Left cardiac atrium (tissue), 4 donors: ENCODE measurements around the gene DYRK3. TPM values are rescaled to one million over a fixed set of nuclear protein-coding genes. Genes with fewer than 3 reads are reported as not detected.
"Not testable (repeated sequence)": the region's sequence is repeated elsewhere in the genome, so short reads cannot be mapped to it uniquely, and the experiment has no call there.

Experiments
- ATAC-seq, 2 donors: fragments of 200-7000 bp; cut with Tn5 transposase; one replicate each; pipeline ENCODE4 v1.9.1; 2020; ENCODE audit warnings: mild to moderate bottlenecking in 2 of 2, moderate library complexity in 2 of 2
- DNase-seq: peaks from one replicate; pipeline ENCODE4 v3.0.0-alpha.2; 2020
- intact Hi-C, 2 donors: fragments of 100-400 bp; cut with DNase I; formaldehyde crosslinking; loops; one replicate each; pipeline versions ENCODE4 v1.14.1 to v1.15.1; 2022 to 2023
- total RNA-seq, 2 donors: library from RNA; stranded (reverse); fragmentation: NEBNext Ultra II Directional; extraction: Animal tissue kit (Norgen Biotek cat#: 25700); gene quantifications; one replicate each; pipeline ENCODE4 v1.2.1, GENCODE V29; 2021
- donor health status: DM: no; HTN: yes; CAD: no.
- donor health status: DM: no; HTN: yes; CAD: no; lungs with severe emphysema.
- donor health status: DM: yes; HTN: yes; CAD: no.
- donor health status: Dilated cardiomyopathy.

DYRK3 gene
- total RNA-seq, 2 donors from 2014 or later, result 12.4 to 18.7 TPM

- intact Hi-C loops, result no loop called here
- peak; percentile 93 for DNase-seq
- peak; percentile 99 for ATAC-seq
Measured at GRCh38 chr1:206612129-206612876, 23.0 kb upstream of the DYRK3 start, which contains the start of gene EIF2D. Gene EIF2D (minus strand): TSS chr1:206612465. CDS start chr1:206612342, 123 bp downstream.

- ATAC-seq, DNase-seq: not testable (repeated sequence)
- intact Hi-C loops, result loop anchor here in 1 of 2 donors (10.0 kb wide), 1 partner anchor 288 kb away; no protein-coding TSS in a partner anchor
Measured at GRCh38 chr1:206626396-206626795, 8.9 kb upstream of the DYRK3 start.

- DNase-seq, result no peak
- intact Hi-C loops, result loop anchor here in 1 of 2 donors (10.0 kb wide), 1 partner anchor 286 kb away; no protein-coding TSS in a partner anchor
- no peak for ATAC-seq
Measured at GRCh38 chr1:206628916-206629315, 6.4 kb upstream of the DYRK3 start.

DNA sequence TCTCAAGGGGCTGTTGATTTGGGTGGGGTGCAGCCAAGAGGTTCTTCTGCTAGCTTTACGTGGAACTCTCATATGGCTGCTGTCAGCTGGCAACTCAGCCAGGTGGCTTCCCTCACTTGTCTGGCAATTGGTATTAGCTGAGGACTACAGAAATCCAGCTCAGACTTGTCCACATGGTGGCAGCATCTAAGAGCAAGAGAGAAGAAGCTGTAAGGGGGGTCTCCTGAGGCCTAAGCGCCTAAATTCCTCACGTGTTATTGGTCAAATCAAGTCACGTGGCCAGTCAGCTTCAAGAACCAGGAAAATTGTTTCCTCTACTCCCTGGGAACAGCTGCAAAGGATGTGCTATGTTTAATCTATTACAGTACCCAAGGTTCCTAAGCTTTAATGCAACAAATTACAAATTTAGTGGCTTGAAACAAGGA, 4.2 kb upstream of the DYRK3 start:
- intact Hi-C loops, result loop anchor here (5.0 kb wide), 3 partner anchors 171 to 351 kb away; no protein-coding TSS in a partner anchor
- ATAC-seq (peak in 1 of 2 donors; percentile 4), DNase-seq (peak; percentile 74)

GRCh38 chr1:206633708-206634121, 1.6 kb upstream of the DYRK3 start:
- DNase-seq, result no peak
- intact Hi-C loops, result loop anchor here (1.0 to 5.0 kb wide), 5 partner anchors 31 to 349 kb away; no protein-coding TSS in a partner anchor
- peak; percentile 8 to 21 for ATAC-seq

DNA sequence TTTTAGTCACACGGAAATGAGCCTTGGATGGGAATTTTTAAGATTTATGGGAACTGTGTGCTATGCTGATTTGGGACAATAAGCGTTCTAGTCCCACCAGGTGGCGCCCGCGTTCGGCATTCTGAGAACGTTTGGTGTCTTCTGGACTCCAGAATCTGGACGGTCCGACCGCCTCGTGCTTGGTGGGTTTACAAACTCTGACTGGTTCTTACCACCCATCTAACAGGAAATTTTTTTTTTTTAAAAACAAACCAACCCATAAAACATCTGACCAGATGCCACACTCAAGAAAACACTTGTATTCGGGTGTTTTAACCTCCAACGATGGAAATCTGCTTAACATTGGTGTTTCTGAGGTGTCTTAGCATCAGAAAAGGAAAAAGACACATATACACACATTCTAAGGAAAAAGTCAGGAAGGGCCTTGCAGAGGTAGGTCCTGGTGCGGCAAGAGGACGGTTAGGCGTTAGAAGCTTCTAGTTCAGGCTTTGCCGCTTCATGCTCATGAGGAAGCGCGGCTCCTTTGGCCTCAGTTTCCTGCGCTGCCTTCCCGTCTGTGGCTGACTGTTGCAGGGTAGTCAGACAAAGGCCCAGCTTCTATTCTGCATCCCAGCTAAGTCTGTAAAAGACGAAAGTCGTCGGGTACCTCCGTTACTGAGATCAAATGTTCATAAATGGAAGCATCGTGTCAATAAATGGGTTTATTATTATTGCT, 814 bp upstream of the DYRK3 start:
- peak; percentile 72 to 75 for ATAC-seq
- intact Hi-C loops, result loop anchor here (1.0 to 5.0 kb wide), 6 partner anchors 30 to 348 kb away; no protein-coding TSS in a partner anchor
- peak; percentile 96 for DNase-seq

DNA sequence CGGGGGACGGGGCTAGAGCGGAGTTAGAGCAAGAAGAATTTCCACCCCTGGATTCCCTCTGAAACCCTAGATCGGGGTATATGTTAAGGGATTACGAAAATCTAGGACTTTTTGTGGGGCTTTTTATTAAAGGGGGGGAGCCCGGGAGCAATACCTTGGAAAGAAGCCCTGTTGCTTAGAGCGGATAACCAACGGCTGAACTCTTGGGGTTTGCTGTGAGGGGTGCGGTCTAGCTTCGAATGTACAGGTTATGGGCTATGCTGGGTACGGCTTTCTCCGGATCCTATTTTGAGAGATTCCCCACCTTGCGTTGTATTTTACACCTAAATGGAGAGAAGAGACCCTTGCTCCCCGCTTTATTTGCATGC, 626 bp downstream of the DYRK3 start:
- ATAC-seq (peak in 1 of 2 donors; percentile 1), DNase-seq (no peak)
- intact Hi-C loops, result loop anchor here in 1 of 2 donors (2.0 to 5.0 kb wide), 2 partner anchors 96 to 173 kb away; no protein-coding TSS in a partner anchor

DNA sequence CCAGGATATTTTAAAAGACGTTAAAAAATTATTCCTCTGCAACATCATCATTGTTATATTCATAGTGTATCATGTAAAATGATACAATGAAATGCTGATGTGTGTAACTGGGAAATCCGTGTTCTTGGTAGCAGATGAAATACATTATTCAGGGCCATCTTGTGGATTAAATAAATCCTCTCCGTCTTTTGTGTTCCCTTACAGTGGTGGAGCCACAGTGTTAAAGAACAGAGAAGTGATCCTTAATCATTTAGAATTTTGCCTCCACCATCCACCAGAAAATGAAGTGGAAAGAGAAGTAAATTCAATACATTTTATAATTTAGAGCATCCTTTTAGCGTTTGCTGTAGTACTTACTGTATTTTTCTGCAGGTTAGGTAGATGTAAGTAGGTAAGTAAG, 1.3 kb downstream of the DYRK3 start:
- DNase-seq (no peak), ATAC-seq (no peak)
- intact Hi-C loops, result loop anchor here in 1 of 2 donors (5.0 kb wide), 1 partner anchor 96 kb away; no protein-coding TSS in a partner anchor

DNA sequence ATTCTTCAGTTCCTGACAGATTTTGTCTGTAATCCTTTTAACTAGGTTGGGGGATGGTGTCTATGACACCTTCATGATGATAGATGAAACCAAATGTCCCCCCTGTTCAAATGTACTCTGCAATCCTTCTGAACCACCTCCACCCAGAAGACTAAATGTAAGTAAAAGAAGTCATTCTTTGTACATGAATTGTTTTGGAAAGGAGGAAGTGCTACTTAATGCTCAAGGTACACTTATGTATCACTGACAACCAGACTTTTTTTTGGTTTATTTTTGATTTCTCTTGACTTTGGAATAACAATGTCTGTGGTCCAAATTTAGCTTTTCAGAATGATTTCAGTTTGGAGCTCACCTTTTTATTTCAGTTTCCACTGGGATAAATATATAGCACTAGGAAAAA, 2.3 kb downstream of the DYRK3 start:
- ATAC-seq (no peak), DNase-seq (no peak)
- intact Hi-C loops, result loop anchor here in 1 of 2 donors (5.0 kb wide), 1 partner anchor 95 kb away; no protein-coding TSS in a partner anchor

DNA sequence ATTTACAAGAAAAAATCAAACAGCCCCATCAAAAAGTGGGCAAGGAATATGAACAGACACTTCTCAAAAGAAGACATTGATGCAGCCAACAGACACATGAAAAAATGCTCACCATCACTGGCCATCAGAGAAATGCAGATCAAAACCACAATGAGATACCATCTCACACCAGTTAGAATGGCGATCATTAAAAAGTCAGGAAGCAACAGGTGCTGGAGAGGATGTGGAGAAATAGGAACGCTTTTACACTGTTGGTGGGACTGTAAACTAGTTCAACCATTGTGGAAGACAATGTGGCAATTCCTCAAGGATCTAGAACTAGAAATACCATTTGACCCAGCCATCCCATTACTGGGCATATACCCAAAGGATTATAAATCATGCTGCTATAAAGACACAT, 6.7 kb downstream of the DYRK3 start:
- ATAC-seq, intact Hi-C loops, DNase-seq: not testable (repeated sequence)

- ATAC-seq (no peak), DNase-seq (no peak)
- intact Hi-C loops, result no loop called here
Measured at GRCh38 chr1:206643118-206643698, 7.9 kb downstream of the DYRK3 start.

DNA sequence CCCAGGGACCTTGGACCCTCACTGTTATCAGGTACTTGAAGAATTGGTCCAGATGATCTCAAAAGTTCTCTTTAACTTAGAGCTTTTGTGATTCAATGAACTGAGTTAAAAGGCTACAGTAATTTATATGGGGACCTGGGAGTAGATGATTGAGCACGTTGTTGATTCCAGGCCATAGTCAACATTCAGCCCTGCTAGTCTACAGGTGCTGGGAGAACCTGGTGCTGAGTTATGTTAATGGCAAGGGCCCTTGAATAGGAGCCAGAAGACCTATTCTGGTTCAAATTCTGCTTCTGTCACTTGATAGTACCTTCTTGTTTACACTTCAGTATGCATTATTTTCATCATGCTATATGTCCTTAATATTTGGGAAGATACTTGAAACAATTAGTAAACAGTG, 11.2 kb downstream of the DYRK3 start:
- DNase-seq, result no peak
- no peak for ATAC-seq
- intact Hi-C loops, result no loop called here

GRCh38 chr1:206647224-206647623, 11.9 kb downstream of the DYRK3 start:
- intact Hi-C loops, result no loop called here
- ATAC-seq (no peak), DNase-seq (no peak)

DNA sequence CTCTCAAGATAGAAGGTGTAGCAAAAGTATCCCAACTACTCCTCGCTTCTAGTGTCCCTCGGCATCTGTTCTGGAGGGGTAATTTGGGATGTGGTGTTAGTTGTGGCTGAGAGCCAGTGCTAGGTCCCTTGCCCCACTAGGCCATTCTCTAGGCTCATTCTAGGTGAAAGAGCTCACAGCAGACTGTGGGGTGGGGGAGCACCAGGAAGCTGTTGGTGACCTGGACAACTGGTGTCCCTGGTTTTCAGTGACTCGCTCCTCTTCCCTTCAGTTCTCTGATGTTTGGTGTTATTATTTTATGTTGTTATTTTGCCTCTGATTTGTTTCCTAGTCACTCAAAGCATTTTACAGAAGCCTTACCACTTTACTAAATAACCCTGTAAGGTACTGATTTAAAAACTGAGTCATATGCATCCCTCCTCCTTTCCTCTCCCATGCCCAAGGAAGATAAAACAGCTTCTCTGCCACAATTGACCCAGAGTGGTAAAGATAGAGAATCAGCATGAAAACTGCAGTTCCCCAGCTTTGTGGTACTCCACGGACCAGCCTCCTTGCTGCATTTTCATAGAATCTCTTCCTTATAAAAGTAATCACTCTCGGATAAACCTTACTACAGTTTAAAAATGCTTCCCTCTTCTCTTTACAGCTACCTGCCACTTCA, 14.1 kb downstream of the DYRK3 start:
- no peak for DNase-seq
- intact Hi-C loops, result no loop called here
- peak; percentile 44 to 60 for ATAC-seq

DNA sequence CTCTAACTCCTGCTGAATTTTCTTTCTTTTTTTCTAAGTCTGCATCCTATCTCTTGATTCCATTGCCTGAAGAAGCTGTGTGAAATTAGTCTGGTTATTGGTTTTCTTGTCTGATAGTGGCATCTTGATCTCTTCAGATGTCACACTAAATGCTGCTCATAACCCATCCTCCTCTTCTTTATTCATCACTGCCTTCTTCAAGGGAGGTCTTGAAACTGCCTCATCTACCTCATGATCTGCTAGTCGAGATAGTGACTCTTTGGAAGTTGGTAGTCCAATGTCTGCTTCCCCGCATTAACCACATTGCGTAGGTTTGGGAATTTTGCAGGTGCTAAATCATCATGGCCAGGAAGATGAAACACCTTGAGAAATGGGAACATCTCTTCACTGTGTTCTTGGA, 15.7 kb downstream of the DYRK3 start:
- ATAC-seq (no peak), DNase-seq (no peak)
- intact Hi-C loops, result loop anchor here in 1 of 2 donors (10.0 kb wide), 1 partner anchor 74 kb away; no protein-coding TSS in a partner anchor

DNA sequence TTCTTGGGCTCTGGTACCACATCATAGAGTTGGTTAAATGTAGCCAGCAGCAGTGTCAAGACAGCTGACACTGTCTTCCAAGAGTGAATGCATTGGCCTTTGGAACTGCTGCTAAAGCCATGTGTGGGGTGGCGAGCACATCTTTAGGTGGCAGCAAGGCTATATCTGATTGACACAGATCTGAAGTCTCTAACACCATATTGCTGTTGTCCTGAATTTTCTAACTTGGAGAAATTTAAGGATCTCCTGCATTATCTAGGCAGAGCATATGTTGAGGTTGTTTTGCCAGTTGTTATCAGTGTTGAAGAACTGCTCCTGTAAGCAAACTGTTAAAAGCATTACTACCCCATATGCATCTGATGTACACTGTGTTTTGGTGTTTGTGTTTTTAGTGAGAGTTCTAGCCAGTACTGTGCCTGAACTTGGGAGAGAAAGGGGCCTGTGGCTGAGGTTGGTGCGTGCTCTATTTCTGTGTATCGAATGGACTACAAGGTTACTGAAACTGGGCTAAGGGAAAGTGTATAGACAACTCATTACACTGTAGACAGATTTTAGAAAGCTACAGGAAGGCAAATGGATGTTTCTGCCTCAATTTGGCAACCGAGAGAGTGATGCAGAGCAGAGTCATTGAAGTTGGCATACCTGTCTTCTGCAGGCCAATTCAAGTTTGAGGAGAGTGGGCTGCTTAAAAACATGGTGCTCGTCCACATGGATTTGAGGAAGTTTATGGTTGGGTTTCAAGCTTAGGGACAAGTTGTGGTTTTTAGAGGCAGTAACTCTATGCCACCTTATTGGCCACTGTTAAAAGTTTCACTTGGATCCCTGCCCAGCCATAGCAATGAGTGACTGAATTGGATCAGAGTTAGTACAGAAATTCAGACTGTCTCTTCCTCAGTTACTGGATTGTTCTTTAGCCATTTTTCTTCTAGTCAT, 16.9 kb downstream of the DYRK3 start:
- intact Hi-C loops, result loop anchor here in 1 of 2 donors (10.0 kb wide), 1 partner anchor 73 kb away; no protein-coding TSS in a partner anchor
- ATAC-seq (no peak), DNase-seq (no peak)

DNA sequence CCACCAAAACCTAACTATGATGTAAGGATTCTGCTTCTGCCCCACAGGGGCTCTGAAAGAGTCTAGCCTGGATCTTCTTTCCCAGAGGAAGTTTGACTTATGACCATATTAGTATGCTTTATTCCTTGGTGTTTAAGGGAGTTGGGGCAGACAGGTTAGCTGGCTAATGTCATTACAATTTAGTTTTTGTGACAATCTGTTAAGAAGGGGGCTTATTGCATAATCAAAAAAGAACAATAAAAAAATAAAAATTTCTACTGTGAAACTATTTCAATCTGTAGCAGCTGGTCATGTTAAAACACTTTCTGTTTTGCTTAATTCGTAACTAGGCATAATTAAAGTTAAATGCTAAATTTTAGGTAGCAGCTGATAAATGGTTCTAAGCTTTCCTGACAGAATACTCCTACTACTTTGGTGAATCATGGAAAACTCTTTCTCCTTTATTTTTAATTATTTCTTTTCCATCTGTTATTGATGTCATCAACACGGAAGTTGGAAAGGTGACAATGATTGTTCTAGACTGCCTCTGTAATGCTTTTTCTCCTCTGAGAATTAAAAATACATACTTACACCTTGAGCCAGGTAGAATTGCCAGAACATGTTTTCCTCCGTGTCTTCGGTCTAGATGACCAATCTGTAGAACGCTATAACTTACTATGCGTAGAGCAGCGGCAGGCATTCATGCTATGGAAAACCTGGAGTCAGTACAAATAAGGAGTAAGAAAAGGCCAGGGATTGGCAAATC, 18.6 kb downstream of the DYRK3 start:
- no peak for ATAC-seq
- no peak for DNase-seq
- intact Hi-C loops, result loop anchor here in 1 of 2 donors (10.0 kb wide), 1 partner anchor 71 kb away; no protein-coding TSS in a partner anchor
